NCI-H460 (cell line): ENCODE data around the gene PTK7. TPM values are rescaled to one million over a fixed set of nuclear protein-coding genes. Genes with fewer than 3 reads are reported as not detected.
A peak's percentile ranks its signal among the peaks of the same experiment; 100 is the strongest.
"Not testable (repeated sequence)": the region's sequence is repeated elsewhere in the genome, so short reads cannot be mapped to it uniquely, and the experiment has no call there.

Source experiments
- DNase-seq: peaks from one replicate; pipeline ENCODE4 v3.0.0-alpha.2; 2016; ENCODE audit warnings: low read depth; ENCODE audit errors: extremely low read depth
- total RNA-seq: library from RNA; depleted of rRNA; stranded (reverse); fragments of >200 nt; shearing (Covaris generic); gene quantifications from 2 replicates; pipeline ENCODE4 v1.2.3, GENCODE V29; 2014

PTK7 gene
- total RNA-seq, 1 experiment from 2014 or later = 1.2 TPM

DNA sequence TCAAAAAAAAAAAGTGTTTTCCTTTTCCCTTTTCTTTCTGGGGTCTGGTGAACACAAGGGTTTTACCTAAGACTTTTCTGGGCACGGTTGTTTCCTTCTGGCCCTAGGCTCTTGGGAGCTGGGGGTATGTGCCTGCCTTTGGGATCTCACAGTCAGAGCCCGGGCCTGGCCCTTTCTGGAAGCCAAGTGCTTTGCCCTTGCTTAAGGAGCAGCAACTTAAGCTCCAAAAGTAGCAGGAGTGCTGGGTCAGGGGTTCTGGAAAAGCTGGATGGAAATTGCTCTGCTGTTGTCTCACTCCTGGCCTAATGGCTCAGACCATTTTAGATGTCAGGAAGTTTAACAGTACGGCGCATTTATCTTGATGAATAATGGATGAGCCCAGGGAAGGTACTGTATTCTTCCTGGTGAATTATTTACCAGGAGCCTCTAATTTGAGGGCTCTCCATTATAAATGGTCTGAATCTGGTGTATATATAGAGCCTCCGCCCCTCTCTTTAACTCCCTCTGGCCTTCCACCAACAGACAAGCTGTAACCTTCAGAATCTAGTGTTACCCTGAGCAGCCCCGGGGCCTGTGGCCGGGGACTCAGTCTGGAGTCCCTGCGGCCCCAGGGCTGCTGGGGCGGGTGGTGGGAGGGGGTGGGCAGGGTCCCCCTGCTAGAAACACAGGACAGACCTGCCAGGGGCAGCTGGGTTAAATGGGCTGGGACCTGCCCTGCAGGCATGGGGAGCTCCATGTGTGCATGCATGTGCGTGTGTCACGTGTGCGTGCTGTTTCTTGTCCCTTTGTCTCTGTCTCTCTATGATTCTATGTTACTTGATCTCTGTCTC is 37.5 kb downstream of the PTK7 start:
- no peak for DNase-seq

DNA sequence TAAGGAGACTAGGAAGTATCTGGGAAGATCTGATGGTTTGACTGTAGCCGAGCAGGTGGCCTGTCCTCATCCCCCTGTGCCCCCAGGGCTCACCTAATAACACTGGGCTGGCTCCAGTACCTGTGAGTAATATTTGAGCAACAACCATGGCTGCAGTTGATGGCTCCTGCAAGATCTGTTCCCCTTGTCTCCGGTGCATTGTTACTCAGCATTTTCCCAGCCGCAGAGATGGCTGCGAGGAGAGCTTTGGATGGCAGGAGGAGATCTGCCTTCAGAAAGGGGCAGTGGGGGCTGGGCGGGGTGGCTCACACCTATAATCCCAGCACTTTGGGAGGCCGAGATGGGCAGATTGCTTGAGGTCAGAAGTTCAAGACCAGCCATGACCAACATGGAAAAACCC is 39.3 kb downstream of the PTK7 start:
- no peak for DNase-seq

DNA sequence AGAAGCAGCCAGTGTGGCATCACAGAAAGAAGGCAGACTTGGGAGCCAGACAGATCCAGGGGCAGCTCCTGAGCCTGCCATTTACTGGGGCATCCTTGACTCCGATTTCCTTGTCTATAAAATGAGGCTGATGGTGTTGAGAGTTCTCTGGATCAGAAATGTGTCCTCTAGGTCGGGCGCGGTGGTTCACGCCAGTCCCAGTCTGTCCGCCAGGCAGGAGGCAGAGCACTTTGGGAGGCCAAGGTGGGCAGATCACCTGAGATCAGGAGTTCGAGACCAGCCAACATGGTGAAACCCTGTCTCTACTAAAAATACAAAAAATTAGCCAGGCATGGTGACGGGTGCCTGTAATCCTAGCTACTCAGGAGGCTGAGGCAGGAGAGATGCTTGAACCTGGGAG is 41.4 kb downstream of the PTK7 start:
- not testable (repeated sequence) for DNase-seq

DNA sequence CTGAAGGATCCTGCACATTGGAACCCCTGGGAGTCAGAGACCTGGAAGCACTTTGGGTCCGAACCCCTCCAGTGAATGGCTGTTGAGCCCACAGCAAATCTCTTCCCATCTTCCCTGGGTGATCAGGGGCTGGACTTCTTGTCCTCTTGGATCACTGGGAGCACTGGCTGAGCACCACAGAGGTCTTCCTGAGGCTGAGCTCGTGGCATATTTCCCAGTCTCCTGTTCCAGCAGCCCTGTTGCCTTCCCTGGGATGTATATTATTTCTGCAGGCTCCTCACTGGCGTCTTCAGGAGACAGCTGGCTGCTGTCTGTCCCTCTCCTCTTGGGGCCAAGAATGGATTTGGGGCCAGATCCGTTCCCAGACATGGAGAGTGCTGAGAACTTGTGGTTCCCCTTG is 43.4 kb downstream of the PTK7 start:
- no peak for DNase-seq

DNA sequence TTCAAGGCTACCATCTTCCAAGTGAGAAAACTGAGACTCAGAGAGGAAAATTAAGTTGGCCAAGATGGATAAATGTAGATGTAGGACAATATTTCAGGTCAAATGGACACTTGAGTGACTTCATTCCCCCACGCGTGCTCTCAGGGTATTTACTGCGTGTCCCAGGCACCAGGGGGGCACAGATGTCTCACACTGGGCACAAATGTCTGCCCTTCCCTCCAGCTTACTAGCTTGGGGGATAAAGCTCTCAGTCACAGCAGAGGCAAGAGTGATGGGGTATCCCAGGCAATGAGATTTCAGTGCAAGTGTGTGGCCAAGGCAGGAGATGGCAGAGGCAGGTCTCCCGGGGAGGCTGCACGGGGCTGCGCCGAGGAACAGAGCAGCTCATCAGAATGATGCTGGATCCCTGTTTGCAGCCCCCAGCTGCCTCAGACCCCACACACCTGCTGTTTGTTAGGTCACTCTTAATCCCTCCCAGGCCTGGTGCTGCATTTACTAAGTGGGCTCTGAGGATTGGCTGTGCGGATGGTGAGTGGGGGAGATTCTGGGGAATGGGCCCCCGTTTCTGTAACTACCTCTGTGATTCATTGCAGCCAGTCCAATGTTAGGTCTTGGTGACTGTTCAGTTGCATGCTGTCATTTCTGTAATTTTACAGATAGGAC is 44.1 kb downstream of the PTK7 start:
- no peak for DNase-seq

DNA sequence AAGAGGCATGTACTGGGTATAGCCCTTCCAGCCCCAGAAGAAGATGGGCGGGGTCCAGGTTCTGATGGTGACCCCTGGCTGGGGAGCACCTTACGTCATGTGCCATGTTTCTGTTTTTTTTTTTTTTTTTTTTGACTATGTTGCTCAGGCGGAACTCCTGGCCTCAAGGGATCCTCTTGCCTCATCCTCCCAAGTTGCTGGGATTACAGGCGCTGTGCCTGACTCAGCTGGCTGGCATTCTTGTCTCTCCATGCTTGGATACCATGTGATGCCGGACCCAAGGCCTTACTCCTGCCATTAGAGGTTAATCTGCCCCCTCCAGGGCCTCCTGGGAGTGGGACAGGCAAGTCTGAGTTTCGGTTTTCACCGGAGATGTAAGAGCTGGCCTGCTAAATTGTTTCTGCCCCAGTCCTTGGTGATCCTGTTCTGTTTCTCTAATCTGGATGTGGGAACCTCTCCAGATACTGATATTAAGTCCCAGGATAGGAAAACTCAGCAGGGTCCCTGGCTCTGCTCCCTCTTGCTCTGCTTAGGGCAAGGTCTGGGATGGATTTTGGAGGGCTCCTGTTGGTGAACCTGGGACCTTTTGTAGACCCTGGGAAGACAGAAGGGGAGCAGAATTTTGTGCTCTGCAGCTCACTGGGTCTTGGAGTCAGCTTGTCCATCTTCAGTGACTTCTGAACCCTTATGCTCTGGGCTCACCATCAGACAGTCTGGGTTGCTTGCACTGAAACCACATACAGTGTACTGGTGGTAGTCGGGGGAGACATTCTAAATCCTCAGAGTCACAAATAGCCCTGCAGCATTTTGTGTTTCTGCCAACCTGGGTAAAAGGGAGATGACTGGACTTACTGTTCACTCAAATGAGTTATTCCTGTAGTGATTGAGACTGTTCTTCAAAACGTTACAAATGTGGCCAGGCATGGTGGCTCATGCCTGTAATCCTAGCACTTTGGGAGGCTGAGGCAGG is 45.1 kb downstream of the PTK7 start:
- DNase-seq = no peak

DNA sequence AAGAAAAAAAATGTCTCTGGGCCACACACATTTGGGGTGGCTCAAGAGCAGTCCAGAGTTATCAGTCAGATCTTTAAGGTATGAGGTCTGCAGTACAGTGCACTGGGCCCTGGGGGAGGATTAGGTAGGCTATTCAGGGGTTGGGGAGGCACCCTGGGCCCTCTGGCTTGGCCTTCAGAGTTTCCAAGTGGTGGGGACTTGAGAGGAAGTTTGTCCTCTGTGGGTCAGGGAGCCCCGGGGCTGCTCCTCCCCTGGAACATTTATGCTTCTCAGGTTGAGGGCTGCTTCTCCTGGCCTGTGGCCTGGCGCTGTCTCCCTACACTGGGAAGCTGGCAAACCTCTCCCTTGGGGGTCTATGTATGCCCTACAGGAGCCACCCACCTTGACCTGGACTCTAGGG is 46.0 kb downstream of the PTK7 start:
- DNase-seq = no peak

DNA sequence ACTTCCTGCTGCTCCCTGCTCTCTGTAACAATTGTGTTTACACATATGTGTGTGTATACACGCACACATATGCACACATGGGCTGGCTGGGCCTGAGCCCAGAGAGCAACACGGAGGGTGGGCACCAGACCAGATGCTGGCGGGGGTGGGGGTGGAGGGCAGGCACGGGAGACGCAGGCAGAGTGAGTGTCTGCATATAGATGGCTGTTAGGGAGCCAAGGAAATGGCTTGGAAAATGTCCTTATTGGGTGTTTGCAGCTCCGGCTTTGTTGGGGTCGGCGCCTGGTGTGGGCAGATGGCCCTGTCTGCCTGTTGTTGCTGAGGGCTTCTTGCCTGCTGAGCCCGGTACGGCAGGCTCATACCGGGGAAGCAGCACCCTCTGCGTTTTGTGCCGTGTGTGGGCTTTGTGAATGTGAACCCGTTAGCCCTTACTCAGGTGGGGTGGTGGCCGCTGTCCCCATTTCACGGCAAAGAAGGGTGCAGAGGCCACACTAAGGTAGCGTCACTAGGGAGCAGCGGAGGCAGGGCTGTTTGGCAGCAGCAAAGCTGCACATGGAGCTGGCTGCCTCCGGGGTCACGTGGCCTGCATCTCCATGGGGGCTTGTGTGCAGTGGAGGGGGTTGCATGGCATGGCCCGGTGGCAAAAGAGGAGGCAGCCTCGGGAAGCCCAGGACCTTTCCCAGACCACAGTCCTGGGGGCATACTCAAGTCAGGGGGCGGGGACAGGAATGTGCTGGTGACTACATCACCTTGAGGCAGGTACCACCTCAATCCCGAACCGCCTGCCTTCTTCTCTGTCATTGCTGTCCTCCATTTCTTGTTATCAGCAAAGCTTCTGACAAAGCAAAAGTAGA is 47.6 kb downstream of the PTK7 start:
- no peak for DNase-seq

DNA sequence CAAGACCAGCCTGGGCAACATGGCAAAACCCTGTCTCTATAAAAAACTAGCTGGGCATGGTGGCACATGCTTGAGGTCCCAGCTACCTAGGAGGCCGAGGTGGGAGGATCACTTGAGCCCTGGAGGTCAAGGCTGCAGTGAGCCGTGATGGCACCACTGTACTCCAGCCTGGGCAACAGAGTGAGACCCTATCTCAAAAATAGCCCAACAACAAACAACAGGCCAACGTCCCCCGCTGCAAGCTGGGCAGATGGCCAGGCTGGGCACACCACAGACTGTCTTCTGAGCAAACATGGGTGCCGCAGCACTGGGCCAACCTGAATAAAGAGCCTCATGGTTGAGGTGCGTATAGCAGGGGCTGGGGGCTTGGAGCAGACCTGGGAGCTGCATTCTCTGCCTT is 48.4 kb downstream of the PTK7 start:
- DNase-seq = no peak

DNA sequence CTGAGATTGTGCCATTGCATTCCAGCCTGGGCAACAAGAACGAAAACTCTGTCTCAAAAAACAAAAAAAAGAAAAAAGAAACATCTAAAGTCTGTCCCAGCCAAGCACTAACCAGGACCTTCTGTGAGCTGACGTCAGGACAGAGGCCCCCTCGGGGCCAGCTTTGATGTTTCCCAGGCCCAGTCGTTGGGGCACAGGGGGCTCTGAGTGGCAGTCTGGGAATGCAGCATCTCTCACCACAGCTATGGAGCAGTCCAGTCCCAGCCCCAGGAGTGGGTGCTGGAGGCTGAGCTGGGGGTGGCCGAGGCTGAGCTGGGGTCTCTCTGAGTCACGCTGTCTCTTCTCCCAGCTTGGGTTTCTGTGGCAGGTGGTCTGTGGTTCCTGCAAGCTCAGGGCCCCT is 49.0 kb downstream of the PTK7 start:
- DNase-seq = no peak

DNA sequence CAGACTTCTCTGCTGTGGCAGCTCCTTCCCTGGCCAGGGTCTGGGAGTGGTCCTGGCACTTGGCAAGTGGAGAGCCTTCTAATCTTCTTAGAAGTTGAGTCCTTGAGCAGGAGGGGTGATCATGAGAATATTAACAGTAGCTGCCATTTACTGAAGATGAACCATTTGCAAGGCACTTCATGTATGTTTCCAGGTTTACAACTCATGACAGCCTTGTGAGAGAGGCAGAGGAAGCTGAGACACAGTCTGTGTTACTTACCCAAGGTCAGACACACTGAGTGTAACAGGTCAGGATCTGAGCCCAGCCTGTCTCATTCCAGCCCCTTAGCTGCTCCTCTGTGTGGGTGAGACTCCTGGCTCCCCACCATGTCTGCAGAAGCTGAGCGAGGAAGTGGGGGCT is 49.4 kb downstream of the PTK7 start:
- no peak for DNase-seq

DNA sequence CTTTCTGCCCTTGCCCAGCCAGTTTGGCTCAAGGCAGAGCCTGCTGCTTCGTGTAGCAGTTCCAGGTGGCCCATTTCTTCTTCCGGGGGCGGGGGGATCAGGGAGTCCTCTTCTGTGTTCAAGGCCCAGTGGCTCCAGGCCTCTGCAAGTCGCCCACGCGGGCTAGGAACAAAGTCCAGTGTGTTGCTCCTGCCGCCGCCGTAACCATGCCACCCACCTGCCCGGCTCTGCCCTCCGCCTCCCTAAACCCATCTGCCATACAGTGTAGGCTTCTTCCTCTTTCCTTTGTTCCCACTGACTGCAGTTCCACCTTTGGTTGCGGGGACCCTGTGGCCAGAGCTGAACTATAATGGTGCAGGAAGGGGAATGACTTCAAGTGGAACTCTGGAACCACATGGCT is 51.1 kb downstream of the PTK7 start:
- DNase-seq = no peak

DNA sequence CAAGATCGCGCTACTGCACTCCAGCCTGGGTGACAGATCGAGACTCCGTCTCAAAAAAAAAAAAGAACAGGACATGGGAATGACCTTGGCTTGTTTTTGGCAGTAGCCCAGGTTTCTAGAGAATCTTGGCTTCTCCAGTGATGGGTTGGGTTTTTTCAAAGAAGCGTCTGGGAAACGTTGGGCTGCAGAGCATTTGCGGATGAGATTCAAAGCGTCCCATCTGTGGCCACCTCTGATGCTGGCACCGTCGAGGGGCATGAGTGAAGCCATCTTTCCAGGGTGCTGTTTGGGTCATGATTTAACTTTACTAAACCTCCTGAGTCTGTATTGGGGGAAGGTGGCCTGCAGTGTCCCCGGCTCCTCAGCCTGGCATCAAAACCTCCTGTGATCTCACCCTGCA is 51.8 kb downstream of the PTK7 start:
- no peak for DNase-seq

DNA sequence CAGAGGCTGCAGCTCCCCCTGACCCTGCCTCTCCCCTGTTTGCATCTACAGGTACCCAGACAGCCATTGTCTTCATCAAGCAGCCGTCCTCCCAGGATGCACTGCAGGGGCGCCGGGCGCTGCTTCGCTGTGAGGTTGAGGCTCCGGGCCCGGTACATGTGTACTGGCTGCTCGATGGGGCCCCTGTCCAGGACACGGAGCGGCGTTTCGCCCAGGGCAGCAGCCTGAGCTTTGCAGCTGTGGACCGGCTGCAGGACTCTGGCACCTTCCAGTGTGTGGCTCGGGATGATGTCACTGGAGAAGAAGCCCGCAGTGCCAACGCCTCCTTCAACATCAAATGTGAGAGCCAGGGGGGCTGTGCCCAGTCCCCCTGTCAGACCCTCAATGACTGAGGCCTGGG is 52.8 kb downstream of the PTK7 start:
- DNase-seq = no peak

DNA sequence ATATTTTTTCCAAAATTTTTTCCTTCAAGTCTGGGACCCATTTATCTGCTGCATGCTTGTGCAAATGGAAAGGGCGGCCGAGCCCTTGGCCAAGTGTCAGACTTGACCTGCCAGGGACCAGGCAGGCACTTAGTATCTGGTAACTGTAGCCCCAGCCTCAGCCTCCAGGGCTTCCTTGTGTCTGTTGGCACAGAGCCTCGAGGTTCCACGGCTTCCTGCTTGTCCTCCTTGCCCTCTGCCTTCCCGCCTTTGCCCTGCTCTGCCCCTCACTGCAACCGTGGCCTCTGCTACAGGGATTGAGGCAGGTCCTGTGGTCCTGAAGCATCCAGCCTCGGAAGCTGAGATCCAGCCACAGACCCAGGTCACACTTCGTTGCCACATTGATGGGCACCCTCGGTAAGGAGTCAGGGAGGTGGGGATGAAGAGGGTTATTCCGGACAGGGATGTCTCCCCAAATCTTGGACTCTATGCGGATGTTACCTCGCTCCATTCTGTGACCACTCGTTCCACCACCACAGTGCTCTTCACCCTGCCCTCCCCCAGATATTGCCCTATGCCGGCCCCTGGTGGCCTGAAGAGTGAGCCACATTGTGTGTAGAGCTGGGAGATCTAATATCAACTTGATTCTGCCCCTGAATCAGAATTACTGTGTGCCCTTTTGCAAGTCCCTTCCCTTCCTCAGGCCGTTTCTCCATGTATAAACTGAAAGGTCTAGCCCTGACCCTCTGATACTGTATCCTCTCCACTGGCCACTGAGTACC is 53.5 kb downstream of the PTK7 start:
- peak; percentile 18 for DNase-seq

DNA sequence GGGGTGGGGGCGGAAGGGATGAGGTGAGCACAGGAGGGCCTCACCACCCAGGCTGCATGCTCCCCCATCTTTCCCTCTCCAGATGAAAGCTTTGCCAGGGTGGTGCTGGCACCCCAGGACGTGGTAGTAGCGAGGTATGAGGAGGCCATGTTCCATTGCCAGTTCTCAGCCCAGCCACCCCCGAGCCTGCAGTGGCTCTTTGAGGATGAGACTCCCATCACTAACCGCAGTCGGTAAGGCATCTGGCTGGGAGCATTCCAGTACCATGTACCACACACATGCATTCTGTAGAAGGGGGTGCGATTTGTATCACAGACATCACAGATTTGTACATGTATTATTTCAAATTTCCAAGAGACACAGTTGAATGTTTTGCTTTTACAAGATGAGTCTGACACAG is 54.3 kb downstream of the PTK7 start:
- DNase-seq = no peak

DNA sequence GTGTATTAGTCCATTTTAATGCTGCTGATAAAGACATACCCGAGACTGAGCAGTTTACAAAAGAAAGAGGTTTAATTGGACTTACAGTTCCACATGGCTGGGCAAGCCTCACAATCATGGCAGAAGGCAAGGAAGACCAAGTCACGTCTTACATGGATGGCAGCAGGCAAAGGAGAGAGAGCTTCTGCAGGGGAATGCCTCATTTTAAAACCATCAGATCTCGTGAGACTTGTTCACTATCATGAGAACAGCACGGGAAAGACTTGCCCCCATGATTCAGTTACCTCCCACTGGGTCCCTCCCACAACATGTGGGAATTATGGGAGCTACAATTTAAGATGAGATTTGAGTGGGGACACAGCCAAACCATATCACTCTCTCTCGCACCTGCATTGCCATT is 55.3 kb downstream of the PTK7 start:
- not testable (repeated sequence) for DNase-seq

DNA sequence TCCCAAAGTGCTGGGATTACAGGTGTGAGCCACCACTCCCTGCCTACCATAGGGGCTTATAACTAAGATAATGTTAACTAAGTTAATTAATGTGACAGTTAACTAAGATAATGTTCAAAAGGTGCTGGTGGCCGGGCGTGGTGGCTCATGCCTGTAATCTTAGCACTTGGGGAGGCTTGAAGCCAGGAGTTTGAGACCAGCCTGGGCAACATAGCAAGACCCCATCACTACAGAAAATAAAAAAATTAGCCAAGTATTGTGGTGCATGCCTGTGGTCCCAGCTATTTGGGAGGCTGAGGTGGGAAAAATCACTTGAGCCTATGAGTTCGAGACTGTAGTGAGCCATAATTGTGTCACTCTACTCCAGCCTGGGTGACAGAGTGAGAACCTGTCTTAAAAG is 62.2 kb downstream of the PTK7 start:
- DNase-seq = no peak

DNA sequence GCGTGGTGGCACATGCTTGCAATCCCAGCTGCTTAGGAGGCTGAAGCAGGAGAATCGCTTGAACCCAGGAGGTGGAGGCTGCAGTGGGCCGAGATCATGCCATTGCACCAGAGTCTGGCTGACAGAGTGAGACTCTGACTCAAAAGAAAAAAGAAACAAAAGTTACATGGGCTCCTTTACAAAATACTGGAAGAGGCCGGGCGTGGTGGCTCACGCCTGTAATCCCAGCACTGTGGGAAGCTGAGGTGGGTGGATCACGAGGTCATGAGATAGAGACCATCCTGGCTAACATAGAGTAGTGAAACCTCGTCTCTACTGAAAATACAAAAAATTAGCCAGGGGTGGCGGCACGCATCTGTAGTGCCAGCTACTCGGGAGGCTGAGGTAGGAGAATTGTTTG is 63.9 kb downstream of the PTK7 start:
- not testable (repeated sequence) for DNase-seq

DNA sequence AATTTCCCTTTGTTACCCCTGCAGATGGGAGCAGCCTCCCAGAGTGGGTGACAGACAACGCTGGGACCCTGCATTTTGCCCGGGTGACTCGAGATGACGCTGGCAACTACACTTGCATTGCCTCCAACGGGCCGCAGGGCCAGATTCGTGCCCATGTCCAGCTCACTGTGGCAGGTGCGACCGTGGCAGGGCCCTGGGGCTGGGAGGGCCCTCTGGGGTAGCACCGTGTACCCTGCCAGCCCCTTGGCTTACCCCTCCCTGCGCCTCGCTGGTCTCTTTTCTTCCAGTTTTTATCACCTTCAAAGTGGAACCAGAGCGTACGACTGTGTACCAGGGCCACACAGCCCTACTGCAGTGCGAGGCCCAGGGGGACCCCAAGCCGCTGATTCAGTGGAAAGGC is 65.5 kb downstream of the PTK7 start:
- no peak for DNase-seq
